Superior temporal gyrus (tissue), 1 donor: ENCODE measurements around the gene GPC5.
"Not testable (repeated sequence)": the region's sequence is repeated elsewhere in the genome, so short reads cannot be mapped to it uniquely, and the experiment has no call there.

Experiments
- DNase-seq: peaks from one replicate; pipeline ENCODE4 v3.0.0-alpha.2; 2016; ENCODE audit errors: extremely low spot score

Gene GPC5

GRCh38 chr13:91773591-91774227 lies 375.3 kb downstream of the GPC5 start:
- no peak for DNase-seq

GRCh38 chr13:91774397-91774796 lies 376.0 kb downstream of the GPC5 start:
- DNase-seq: no peak

- no peak for DNase-seq
These were observed 378.3 kb downstream of the GPC5 start for GRCh38 chr13:91776611-91777193.

GRCh38 chr13:91778123-91778522 lies 379.7 kb downstream of the GPC5 start:
- no peak for DNase-seq

GRCh38 chr13:91781982-91782691 lies 383.7 kb downstream of the GPC5 start:
- peak; percentile 64 for DNase-seq

- DNase-seq: no peak
These were observed 387.2 kb downstream of the GPC5 start for GRCh38 chr13:91785431-91786119.

DNA sequence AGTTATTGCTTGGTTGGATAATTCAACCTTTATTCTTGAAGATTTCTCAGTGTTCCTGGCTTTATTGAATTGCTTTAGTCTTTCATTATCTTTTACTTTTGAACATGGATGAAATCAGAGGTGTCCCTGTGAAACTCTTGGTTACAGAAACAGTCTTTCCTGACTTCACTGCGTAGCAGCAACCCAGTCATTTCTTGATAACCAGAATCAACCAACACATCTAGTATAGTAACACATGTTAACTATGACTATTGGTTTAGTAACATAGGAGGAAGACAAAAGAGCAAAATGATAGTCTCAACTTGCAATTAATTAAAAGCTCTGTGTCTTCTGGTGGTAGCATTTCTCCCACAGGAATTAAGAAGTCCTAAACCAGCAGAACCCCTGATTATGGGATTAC lies 393.6 kb downstream of the GPC5 start:
- DNase-seq: no peak

- DNase-seq: no peak
These were observed 399.1 kb downstream of the GPC5 start for GRCh38 chr13:91797567-91797966.

DNA sequence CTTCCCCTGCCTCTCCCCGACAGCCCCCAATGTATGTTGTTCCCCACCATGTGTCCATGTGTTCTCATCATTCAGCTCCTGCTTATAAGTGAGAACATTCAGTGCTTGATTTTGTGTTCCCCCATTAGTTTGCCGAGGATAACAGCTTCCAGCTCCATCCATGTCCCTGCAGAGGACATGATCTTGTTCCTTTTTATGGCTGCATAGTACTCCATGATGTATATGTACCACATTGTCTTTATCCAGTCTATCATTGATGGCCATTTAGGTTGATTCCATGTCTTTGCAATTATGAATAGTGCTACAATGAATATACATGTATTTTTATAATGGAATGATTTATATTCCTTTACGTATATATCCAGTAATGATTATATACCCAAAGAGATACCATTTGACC lies 399.9 kb downstream of the GPC5 start:
- DNase-seq: not testable (repeated sequence)

DNA sequence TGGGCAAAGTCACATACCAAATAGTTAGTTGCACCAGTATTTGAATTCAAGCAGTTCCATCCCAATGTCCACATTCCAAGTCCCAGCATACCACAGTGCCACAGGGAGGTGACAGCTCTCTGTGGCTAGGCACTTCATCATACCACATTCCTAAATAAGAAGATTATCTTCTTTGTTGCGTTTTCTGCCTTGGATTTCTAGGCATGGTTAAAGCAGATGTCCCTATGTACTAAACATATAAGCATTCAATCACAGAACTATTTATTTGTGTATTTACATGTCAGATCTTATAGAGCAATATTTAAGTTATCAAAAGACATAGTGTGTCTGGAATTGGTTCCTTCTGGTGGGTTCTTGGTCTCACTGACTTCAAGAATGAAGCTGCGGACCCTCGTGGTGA lies 403.4 kb downstream of the GPC5 start:
- DNase-seq: not testable (repeated sequence)

DNA sequence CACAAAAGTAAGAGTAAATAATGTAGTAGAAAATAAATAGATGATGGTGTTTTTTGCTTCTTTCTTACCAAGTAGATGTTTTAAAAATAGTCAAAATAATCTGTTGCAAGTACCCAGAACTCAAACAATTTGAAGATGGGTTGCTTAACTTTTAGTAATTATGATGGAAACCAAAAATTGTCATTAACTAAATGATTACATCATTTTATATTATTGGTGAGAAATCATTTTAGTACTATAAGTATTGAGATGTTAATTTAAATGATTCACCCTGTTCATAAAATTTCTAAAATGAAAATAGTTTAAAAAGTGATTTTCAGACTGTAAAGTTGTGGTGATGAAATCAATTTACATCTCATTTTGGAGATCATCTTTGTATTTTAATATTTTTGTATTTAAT lies 404.5 kb downstream of the GPC5 start:
- no peak for DNase-seq

DNA sequence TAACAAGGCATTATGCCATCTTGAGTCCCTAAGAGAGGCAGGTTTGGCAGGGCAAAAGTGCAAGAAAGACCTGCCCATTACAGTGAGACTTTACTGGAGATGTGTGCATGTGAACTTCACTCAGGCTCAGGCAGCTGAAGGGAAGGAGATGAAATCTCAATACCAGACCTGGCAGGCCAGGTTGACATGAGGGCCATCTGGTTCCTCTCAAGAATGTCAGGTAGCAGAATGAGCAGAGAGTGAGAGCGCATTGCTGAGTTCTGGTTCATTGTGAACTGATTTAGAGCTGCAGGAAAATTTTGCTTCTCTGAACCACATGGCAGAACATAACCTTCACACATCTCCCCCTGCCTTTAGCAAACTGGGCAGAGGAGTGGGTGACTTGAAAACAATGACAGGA lies 406.3 kb downstream of the GPC5 start:
- no peak for DNase-seq

DNA sequence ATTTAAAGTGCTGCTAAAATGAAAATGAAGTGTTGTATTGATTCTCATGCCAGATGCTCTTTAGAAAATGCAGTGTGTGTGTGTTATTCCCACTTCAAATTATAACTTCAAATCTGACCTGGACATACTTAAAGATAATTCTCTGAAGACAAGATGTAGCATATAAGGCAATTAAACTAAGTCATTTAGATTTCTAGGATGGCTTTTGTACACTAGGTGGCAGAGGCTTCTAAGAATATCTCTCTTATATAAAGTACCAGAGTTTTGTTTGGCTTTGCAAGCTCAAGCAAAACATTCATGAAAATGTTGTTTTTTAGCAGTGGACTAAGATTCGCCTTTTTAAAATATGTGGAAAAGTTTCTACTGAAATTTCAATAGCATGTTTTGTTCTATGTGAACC lies 407.2 kb downstream of the GPC5 start:
- DNase-seq: peak; percentile 53

GRCh38 chr13:91809161-91809560 lies 410.7 kb downstream of the GPC5 start:
- DNase-seq: no peak

DNA sequence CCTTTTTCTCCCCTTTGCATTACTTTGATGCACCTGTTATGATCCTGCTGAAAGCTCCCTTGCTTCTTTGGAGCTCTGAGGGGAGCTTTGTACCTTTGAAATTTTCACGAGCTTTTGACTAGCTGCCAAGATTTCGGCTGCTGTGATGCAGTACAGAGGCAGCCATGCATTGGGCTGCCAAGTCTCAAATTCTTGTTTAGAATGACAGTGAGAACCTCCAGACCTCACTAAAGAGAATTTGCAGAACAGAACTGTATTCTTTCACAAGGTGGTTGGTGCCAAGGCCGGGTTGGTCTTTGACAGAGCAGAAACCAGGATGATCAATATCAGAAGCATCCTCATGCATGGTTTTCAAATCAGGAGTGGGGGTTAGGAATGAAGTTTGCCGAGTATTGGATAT lies 414.8 kb downstream of the GPC5 start:
- no peak for DNase-seq

DNA sequence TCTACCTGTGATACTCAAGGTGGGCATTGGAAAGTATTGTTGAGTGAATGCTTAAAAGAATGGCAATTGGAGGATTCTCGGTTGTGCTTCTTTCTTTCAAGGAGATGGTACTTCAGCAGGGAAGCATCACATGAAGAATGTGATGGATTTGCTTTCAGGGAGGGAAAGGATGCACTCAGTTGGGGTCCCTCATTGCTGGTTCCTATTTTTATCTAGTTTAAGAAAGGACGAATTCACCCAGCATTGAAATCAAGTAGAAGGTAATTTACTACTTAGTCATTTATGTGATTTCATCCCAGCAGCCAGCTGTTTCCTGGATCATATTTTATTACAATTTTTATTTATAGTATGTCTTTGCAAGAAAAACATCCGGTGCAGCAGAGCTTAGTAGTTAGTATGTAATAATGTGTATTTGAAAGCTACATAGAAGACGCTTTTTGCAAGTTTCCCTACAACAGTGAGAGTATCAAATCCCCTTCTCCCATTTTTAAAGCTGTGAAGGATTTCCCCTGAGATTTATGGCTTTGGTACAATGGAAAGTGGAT lies 417.9 kb downstream of the GPC5 start:
- no peak for DNase-seq

DNA sequence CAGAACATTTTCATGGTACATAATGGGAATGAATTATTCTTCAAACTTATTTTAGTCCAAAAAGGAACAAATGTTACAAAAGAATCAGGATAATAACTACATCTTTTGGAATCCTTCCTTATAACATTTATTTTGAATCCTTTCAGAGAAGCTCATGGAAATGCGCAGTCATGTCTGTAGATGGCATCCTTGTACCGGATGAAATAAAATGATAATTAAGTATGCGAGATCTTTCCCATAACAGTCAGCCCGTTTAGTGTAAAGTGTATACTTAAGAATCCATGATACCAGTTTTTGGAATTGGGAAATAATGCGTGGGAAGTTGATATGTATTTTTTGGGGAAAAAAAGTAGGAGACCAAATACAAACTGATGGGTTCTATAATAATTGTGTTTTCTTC lies 418.8 kb downstream of the GPC5 start:
- DNase-seq: peak; percentile 75

- no peak for DNase-seq
These were observed 426.0 kb downstream of the GPC5 start for GRCh38 chr13:91824416-91824815.

GRCh38 chr13:91825516-91825915 lies 427.1 kb downstream of the GPC5 start:
- no peak for DNase-seq

- DNase-seq: no peak
These were observed 438.1 kb downstream of the GPC5 start for GRCh38 chr13:91836553-91836952.

GRCh38 chr13:91845612-91846011 lies 447.2 kb downstream of the GPC5 start:
- DNase-seq: no peak

- DNase-seq: no peak
These were observed 465.3 kb downstream of the GPC5 start for GRCh38 chr13:91863699-91864098.
